RWPE2 (cell line): ENCODE measurements around the gene MELTF.

ENCODE experiments used
- ATAC-seq: fragments of 200-7000 bp; cut with Tn5 transposase; 3 replicates; pipeline ENCODE4 v1.9.1; 2021; ENCODE audit warnings: low read depth
- DNase-seq: peaks from one replicate; pipeline ENCODE4 v3.0.0-alpha.2; 2020; ENCODE audit warnings: low spot score
- H3K27ac ChIP-seq: fragments of 450-650 bp; 2 replicates; pipeline ENCODE4 v1.5.1; 2017; ENCODE audit warnings: mild to moderate bottlenecking; ENCODE audit not compliant: poor library complexity, severe bottlenecking
- H3K27me3 ChIP-seq: fragments of 250-450 bp; sonication (Bioruptor Pico); 2 replicates; pipeline ENCODE4 v1.5.1; 2021; ENCODE audit warnings: mild to moderate bottlenecking, moderate library complexity; ENCODE audit not compliant: insufficient read depth, poor library complexity, severe bottlenecking
- H3K36me3 ChIP-seq: fragments of 250-450 bp; sonication (Bioruptor Pico); 2 replicates; pipeline ENCODE4 v1.5.1; 2020; ENCODE audit warnings: low read depth, mild to moderate bottlenecking, moderate library complexity
- H3K4me1 ChIP-seq: fragments of 250-450 bp; sonication (Bioruptor Pico); 2 replicates; pipeline ENCODE4 v1.5.1; 2021; ENCODE audit warnings: mild to moderate bottlenecking, moderate library complexity; ENCODE audit not compliant: insufficient read depth, poor library complexity, severe bottlenecking
- H3K4me3 ChIP-seq: fragments of 250-450 bp; sonication (Bioruptor Pico); 2 replicates; pipeline ENCODE4 v1.5.1; 2021; ENCODE audit warnings: mild to moderate bottlenecking, moderate library complexity; ENCODE audit not compliant: severe bottlenecking
- H3K9me3 ChIP-seq: fragments of 250-450 bp; sonication (Bioruptor Pico); 2 replicates; pipeline ENCODE4 v1.5.1; 2021; ENCODE audit warnings: mild to moderate bottlenecking, moderate library complexity; ENCODE audit not compliant: severe bottlenecking
- CTCF ChIP-seq: fragments of 450-650 bp; IDR thresholded peaks from one replicate; pipeline ENCODE4 v1.5.1; 2017; ENCODE audit warnings: mild to moderate bottlenecking, moderate library complexity; ENCODE audit not compliant: poor library complexity, severe bottlenecking

Gene MELTF

GRCh38 chr3:197003461-197004385, 25.9 kb downstream of the MELTF start:
- DNase-seq (peak; percentile 52), ATAC-seq (peak; percentile 28)
- no peaks in the 10 kb centered on the region for H3K27me3 ChIP-seq
- H3K4me1 ChIP-seq, result peaks cover 5% of the 10 kb centered on the region
- H3K4me3 ChIP-seq, result peak overlapping the region; percentile 66
- 0 out of 2 replicates have a peak, but pooled peaks cover 8% of the 10 kb centered on the region for H3K36me3 ChIP-seq
- no peaks in the 10 kb centered on the region for H3K9me3 ChIP-seq
- no peak for TF ChIP-seq CTCF
- peak overlapping the region; percentile 57 for H3K27ac ChIP-seq

GRCh38 chr3:197002701-197003454, 26.7 kb downstream of the MELTF start:
- H3K9me3 ChIP-seq, result no peaks in the 10 kb centered on the region
- DNase-seq, result peak; percentile 87
- 0 out of 2 replicates have a peak, but pooled peaks cover 8% of the 10 kb centered on the region for H3K36me3 ChIP-seq
- TF ChIP-seq CTCF, result peak; percentile 96
- ATAC-seq, result peak; percentile 57
- peaks cover 5% of the 10 kb centered on the region for H3K4me1 ChIP-seq
- H3K4me3 ChIP-seq, result peak overlapping the region; percentile 66
- H3K27ac ChIP-seq, result peak overlapping the region; percentile 57
- H3K27me3 ChIP-seq, result no peaks in the 10 kb centered on the region

DNA sequence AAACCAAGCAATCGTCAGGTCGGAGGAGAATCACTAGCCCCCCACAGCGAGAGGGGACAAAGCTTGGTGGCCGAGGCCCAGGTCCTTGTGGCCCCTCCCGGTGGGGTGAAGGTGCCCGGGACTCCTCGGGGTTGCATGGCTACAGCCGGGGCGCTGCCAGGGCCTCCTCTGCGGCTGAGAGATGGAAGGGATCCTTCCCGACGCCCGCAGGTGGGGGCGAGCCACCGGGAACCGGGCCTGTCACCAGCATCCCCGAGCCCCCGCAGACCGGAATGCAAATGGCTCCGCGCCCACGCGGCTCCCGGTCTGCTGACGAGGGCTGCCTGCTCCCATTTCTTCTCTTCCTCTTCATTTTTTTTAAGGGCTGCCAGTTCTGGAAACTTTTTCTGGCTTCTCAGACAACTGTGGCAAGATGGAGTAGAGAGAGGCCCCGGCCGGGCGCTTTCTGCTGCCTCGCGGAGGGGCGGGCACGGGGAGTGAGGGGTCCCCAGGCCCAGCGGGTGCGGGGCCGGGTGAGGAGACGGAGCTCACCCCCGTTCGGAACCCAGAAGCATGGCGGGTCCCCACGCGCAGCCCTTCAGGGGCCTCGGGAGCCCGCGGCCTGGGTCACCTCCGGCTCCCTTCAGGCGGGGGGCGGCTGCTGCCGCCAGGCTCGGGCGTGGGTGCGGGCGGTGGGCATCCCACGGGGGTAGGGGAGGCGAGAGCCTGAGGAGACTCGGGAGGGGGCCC, 27.5 kb downstream of the MELTF start:
- Histone ChIP-seq H3K9me3 (no peaks in the 10 kb centered on the region), H3K36me3 (0 out of 2 replicates have a peak, but pooled peaks cover 8% of the 10 kb centered on the region), H3K27ac (peak overlapping the region; percentile 57), H3K4me1 (peaks cover 5% of the 10 kb centered on the region), H3K4me3 (peak overlapping the region; percentile 66), H3K27me3 (no peaks in the 10 kb centered on the region)
- no peak for TF ChIP-seq CTCF
- DNase-seq (no peak), ATAC-seq (peak; percentile 7; the same call in 2 of the 3 replicates)

DNA sequence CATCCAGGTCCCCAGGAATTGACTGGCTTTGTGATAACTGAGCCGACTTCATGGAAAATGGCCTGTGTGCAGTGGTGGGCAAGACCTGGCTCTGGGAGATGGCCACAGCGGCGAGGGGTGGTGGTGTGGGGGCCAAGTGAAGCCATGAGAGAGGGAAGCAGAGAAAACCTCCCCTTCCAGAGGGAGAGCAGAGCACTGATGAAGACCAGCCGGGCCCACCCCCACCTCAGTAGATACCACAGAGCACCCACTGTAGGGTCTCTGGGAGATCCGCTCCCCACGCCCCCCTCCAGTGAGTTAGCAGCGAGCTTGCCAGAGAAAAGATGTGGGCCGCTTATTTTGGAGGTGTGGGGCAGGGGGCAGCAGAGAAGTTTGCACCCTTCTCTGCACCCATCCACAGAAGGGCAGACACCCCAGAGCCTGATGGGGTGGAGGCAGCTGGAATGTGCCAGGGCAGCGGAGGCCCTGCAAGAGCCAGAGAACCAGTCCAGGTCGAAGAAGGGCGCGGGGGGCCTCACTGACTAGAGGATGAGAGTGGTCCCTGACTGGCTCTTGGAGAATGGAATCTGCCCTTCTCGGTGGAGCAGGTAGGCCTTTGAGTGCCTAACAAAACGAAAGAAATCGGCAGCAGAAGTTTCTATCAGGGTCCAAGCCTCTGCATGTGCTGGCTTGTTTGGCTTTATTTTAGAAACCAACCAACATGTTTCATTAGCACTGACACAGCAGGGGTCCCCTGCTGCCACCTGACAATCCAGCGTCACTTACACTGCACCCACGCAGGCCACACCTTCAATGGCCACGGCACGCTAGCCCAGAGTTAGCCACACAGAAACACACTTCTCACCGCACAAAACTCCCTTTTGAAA, 28.3 kb downstream of the MELTF start:
- no peak for DNase-seq
- ATAC-seq, result no peak
- H3K27me3 ChIP-seq, result no peaks in the 10 kb centered on the region
- 0 out of 2 replicates have a peak, but pooled peaks cover 8% of the 10 kb centered on the region for H3K36me3 ChIP-seq
- H3K4me1 ChIP-seq, result peaks cover 5% of the 10 kb centered on the region
- TF ChIP-seq CTCF, result no peak
- H3K4me3 ChIP-seq, result no peak overlapping the region
- peak overlapping the region; percentile 57 for H3K27ac ChIP-seq
- no peaks in the 10 kb centered on the region for H3K9me3 ChIP-seq
